K562 (cell line): Measurements from ENCODE around the gene FANCC. TPM values are rescaled to one million over a fixed set of nuclear protein-coding genes. Genes with fewer than 3 reads are reported as not detected.

Experiments
- ATAC-seq: fragments of 200-7000 bp; cut with Tn5 transposase; 3 replicates; pipeline ENCODE4 v1.9.1; 2020; ENCODE audit warnings: moderate library complexity
- BruUV-seq: library from RNA; stranded (reverse); fragments of 400-500 nt; replicated peaks from 2 replicates; lab custom pipeline; 2021; lab: Mats Ljungman, UMichigan
- CTCF ChIA-PET: fragments of 300-600 bp; formaldehyde crosslinking; extraction: SDS; loops from one replicate; lab custom pipeline; 2021; ENCODE audit warnings: low intra/inter-chr PET ratio; lab: Yijun Ruan, JAX
- POLR2A ChIA-PET: fragments of 300-600, 350-650 bp; sonication (Branson Sonifier 250); formaldehyde crosslinking; extraction: SDS; loops from one replicate; lab custom pipeline; 2021; ENCODE audit warnings: antibody characterized with exemption, inconsistent platforms; lab: Yijun Ruan, JAX
- DNase-seq, 4 experiments: peaks; one replicate each; pipeline versions ENCODE4 v3.0.0 to v3.0.0-alpha.2; 2011 to 2018; ENCODE audit warnings: low spot score in 3 of 4, mixed read lengths in 3 of 4; ENCODE audit errors: extremely low read depth in 1 of 4
- FAIRE-seq: peaks from 2 replicates; lab custom pipeline; 2011; peaks lifted over from hg19 to GRCh38; lab: Jason Lieb, UNC
- H2AFZ ChIP-seq: 2 replicates; pipeline ENCODE4 v1.6.0; 2011; ENCODE audit warnings: low read depth, low read length, control low read depth, inconsistent platforms
- H3K27ac ChIP-seq: fragments of 200-600 bp; 3 replicates; pipeline ENCODE4 v1.8.0; 2011; ENCODE audit warnings: low read depth, mild to moderate bottlenecking, control low read depth, inconsistent platforms, low read length, moderate library complexity, mixed read lengths; ENCODE audit errors: extremely low read depth
- H3K27me3 ChIP-seq, 2 experiments: fragments of 300-600 bp in 1 of 2; 2 replicates in 1 of 2; 3 replicates in 1 of 2; pipeline versions ENCODE4 v1.6.0 to v1.8.0; 2011; ENCODE audit warnings: inconsistent platforms in 2 of 2, low read length in 2 of 2, mild to moderate bottlenecking in 1 of 2, mixed read lengths in 1 of 2, moderate library complexity in 1 of 2; ENCODE audit not compliant: control insufficient read depth in 2 of 2, insufficient read depth in 2 of 2
- H3K36me3 ChIP-seq: fragments of 300-600 bp; 3 replicates; pipeline ENCODE4 v1.8.0; 2011; ENCODE audit warnings: mild to moderate bottlenecking, low read length, inconsistent platforms; ENCODE audit not compliant: control insufficient read depth, insufficient read depth
- H3K4me1 ChIP-seq, 2 experiments: fragments of 200-600 bp in 1 of 2; replicated peaks in 1 of 2; 2 replicates in 1 of 2; 3 replicates in 1 of 2; pipeline versions ENCODE4 v1.5.1 to v1.8.0; 2011; ENCODE audit warnings: inconsistent platforms in 2 of 2, low read length in 2 of 2, mild to moderate bottlenecking in 1 of 2, mixed read lengths in 1 of 2, moderate library complexity in 1 of 2; ENCODE audit not compliant: control insufficient read depth in 2 of 2, insufficient read depth in 2 of 2
- H3K4me2 ChIP-seq: 2 replicates; pipeline ENCODE4 v1.6.1; 2011; ENCODE audit warnings: low read length, control low read depth, inconsistent platforms, mixed read lengths; ENCODE audit not compliant: insufficient read depth
- H3K4me3 ChIP-seq: fragments of 200-600 bp; sonication (generic), shearing (Covaris generic); 2 replicates; pipeline ENCODE4 v1.5.1; 2016; ENCODE audit warnings: control low read depth, inconsistent platforms
- H3K79me2 ChIP-seq: fragments of 200-600 bp; 3 replicates; pipeline ENCODE4 v1.8.0; 2011; ENCODE audit warnings: low read length, inconsistent platforms; ENCODE audit not compliant: control insufficient read depth, insufficient read depth
- H3K9ac ChIP-seq, 2 experiments: 2 replicates each; pipeline versions ENCODE4 v1.6.0 to v1.6.1; 2011; ENCODE audit warnings: low read depth in 2 of 2, low read length in 2 of 2, control low read depth in 1 of 2, inconsistent platforms in 1 of 2, mild to moderate bottlenecking in 1 of 2, mixed read lengths in 1 of 2; ENCODE audit not compliant: insufficient read depth in 1 of 2
- H3K9me1 ChIP-seq: one replicate; pipeline ENCODE4 v1.6.0; 2011; ENCODE audit warnings: inconsistent platforms, mild to moderate bottlenecking, low read length, moderate library complexity; ENCODE audit not compliant: control insufficient read depth, insufficient read depth
- H3K9me3 ChIP-seq: replicated peaks from 2 replicates; pipeline ENCODE4 v1.5.1; 2011; ENCODE audit warnings: low read depth, low read length, inconsistent platforms; ENCODE audit not compliant: control insufficient read depth, insufficient read depth
- H4K20me1 ChIP-seq: replicated peaks from 2 replicates; pipeline ENCODE4 v1.6.1; 2011; ENCODE audit warnings: low read length, inconsistent platforms, mixed read lengths; ENCODE audit not compliant: control insufficient read depth, insufficient read depth
- CBX2 ChIP-seq: fragments of 200-600 bp; sonication (generic); IDR thresholded peaks from one replicate; pipeline ENCODE4 v1.6.1; 2012; ENCODE audit warnings: mild to moderate bottlenecking, low read length, inconsistent platforms; ENCODE audit not compliant: insufficient read depth, poor library complexity, severe bottlenecking
- FOS ChIP-seq: IDR thresholded peaks from 3 replicates; pipeline ENCODE4 v1.6.1; 2011; ENCODE audit not compliant: insufficient read length; ENCODE audit errors: extremely low read depth
- JUND ChIP-seq, 2 experiments: IDR thresholded peaks; 2 replicates in 1 of 2; 3 replicates in 1 of 2; pipeline ENCODE4 v1.6.1; 2011; ENCODE audit warnings: borderline replicate concordance in 2 of 2, low read depth in 2 of 2, low read length in 2 of 2, improper control_type of control experiment in 1 of 2, missing biosample characterization in 1 of 2, missing genetic modification characterization in 1 of 2, missing genetic modification reagents in 1 of 2
- MXI1 ChIP-seq: IDR thresholded peaks from 2 replicates; pipeline ENCODE4 v1.6.1; 2011; ENCODE audit warnings: low read depth, mild to moderate bottlenecking, improper control_type of control experiment, low read length
- POU5F1 ChIP-seq: fragments of 150-350 bp; IDR thresholded peaks from 2 replicates; pipeline ENCODE4 v1.6.1; 2014; ENCODE audit warnings: borderline replicate concordance, low read length, low read depth, mild to moderate bottlenecking; ENCODE audit not compliant: partially characterized antibody
- SETDB1 ChIP-seq: IDR thresholded peaks from one replicate; pipeline ENCODE4 v1.6.1; 2012; ENCODE audit warnings: low read length, control low read depth, inconsistent platforms
- SMC3 ChIP-seq: conservative IDR thresholded peaks from 2 replicates; pipeline ENCODE4 v1.6.1; 2011; ENCODE audit warnings: low read depth, low read length, improper control_type of control experiment; ENCODE audit not compliant: insufficient read depth
- ZNF431 ChIP-seq: sonication (generic); formaldehyde crosslinking; IDR thresholded peaks from 2 replicates; pipeline ENCODE4 v1.8.0; 2022; ENCODE audit warnings: mild to moderate bottlenecking, missing genetic modification reagents
- ZNF785 ChIP-seq: fragments of 250-450 bp; sonication (Bioruptor Pico); IDR thresholded peaks from 2 replicates; pipeline ENCODE4 v1.4.0; 2020; ENCODE audit warnings: mild to moderate bottlenecking
- WGBS: fragments of 100-300 bp; shearing (Covaris generic); methylation state at CpG from one replicate; pipeline ENCODE4 v1.1.6; 2016; ENCODE audit warnings: low coverage, mixed read lengths; ENCODE audit not compliant: insufficient coverage; ENCODE audit errors: missing lambda C conversion rate; 5-methylcytosine and 5-hydroxymethylcytosine counted together
- in situ Hi-C: fragments of 300-500 bp; cut with MboI; formaldehyde crosslinking; loops from 4 replicates; pipeline ENCODE4 v1.15.0; 2018; ENCODE audit warnings: inconsistent platforms, mixed read lengths
- intact Hi-C: fragments of 100-400 bp; cut with micrococcal nuclease; formaldehyde crosslinking; loops from 2 replicates; pipeline ENCODE4 v1.14.2; 2022
- polyA plus RNA-seq, 8 experiments: library from polyadenylated mRNA; depleted of rRNA in 4 of 8; stranded (reverse) in 5 of 8; unstranded in 3 of 8; fragments of >200 nt; fragmentation: Nextera tagmentation in 2 of 8; fragmentation: Illumina TruSeq in 1 of 8; extraction: Ambion mirVana in 2 of 8; extraction: Trizol in 1 of 8; gene quantifications; 2 replicates each; pipeline versions ENCODE4 v1.2.1 to v1.2.3, GENCODE V29; 2011 to 2014; ENCODE audit warnings: inconsistent platforms in 1 of 8, missing spikeins in 1 of 8
- total RNA-seq, 7 experiments: library from RNA; depleted of rRNA in 6 of 7; stranded (reverse); fragments of >200 nt in 6 of 7; fragmentation: Illumina TruSeq in 2 of 7; extraction: Trizol in 2 of 7; gene quantifications; 2 replicates each; pipeline versions ENCODE4 v1.2.1 to v1.2.3, GENCODE V29; 2011 to 2021; ENCODE audit warnings: low replicate concordance in 1 of 7
- TF ChIP-seq, protein P1 (sequence below), 2 experiments: fragments of 450-650 bp; IDR thresholded peaks; 2 replicates each; pipeline ENCODE4 v1.6.1; 2018; ENCODE audit warnings: mild to moderate bottlenecking in 2 of 2, low read depth in 1 of 2; ENCODE audit not compliant: partially characterized antibody in 2 of 2

FANCC gene
- total and polyA plus RNA-seq, 9 of the 15 experiments (the other 6 are each of a cell fraction or from before 2014, with no cell fraction given) = 4.6 to 18.4 (median 14.2) TPM

GRCh38 chr9:95142315-95142714 is 175.2 kb downstream of the FANCC start:
- ATAC-seq (no peak), FAIRE-seq (no peak), DNase-seq (no peak)
- TF ChIP-seq FOS = no peak
- no peak for TF ChIP-seq ZNF785 (CRISPR knock-in tag)
- Histone ChIP-seq H3K4me3 (no peak overlapping the region), H3K9ac (no peak overlapping the region), H3K36me3 (no peaks in the 10 kb centered on the region), H3K9me1 (no peaks in the 10 kb centered on the region), H4K20me1 (no peaks in the 10 kb centered on the region), H3K79me2 (no peaks in the 10 kb centered on the region), H3K9me3 (no peaks in the 10 kb centered on the region), H3K4me1 (no peaks in the 10 kb centered on the region), H3K4me2 (no peak overlapping the region), H3K27ac (no peak overlapping the region), H3K27me3 (no peaks in the 10 kb centered on the region), H2AFZ (no peak overlapping the region)
- ChIA-PET POLR2A (interaction anchor here (0.9 to 1.2 kb wide), 2 partner anchors 8 to 11 kb away, joined by 3 read pairs; no protein-coding TSS in a partner anchor), CTCF (no interaction called here)
- intact Hi-C loops (no loop called here), in situ Hi-C loops (no loop called here)
- no TSS peak for BruUV-seq
- WGBS = 90% methylated on average over 4 of the region's 4 CpGs

DNA sequence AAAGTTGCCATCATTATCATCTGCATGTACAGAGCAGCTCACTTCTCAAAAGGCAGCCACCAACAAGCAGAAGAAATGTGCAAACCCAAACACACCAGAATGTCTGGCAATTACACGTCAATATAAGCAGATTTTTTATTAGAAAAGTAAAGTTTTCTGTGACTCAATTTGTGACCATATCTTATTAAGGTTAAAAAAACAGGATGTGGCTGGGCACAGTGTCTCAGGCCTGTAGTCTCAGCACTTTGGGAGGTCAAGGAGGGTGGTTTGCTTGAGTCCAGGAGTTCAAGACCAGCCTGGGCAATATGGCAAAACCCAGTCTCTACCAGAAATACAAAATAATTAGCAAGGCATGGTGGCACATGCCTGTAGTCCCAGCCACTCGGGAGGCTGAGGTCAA is 176.7 kb downstream of the FANCC start:
- ATAC-seq (no peak), FAIRE-seq (no peak), DNase-seq (no peak)
- no peaks in the 10 kb centered on the region for H3K36me3 ChIP-seq
- intact Hi-C loops = no loop called here
- no peaks in the 10 kb centered on the region for H3K79me2 ChIP-seq
- H2AFZ ChIP-seq = no peak overlapping the region
- H4K20me1 ChIP-seq = no peaks in the 10 kb centered on the region
- no peak overlapping the region for H3K4me3 ChIP-seq
- CTCF ChIA-PET = no interaction called here
- no peaks in the 10 kb centered on the region for H3K4me1 ChIP-seq
- no peak overlapping the region for H3K27ac ChIP-seq
- in situ Hi-C loops = no loop called here
- H3K27me3 ChIP-seq = no peaks in the 10 kb centered on the region
- POLR2A ChIA-PET = no interaction called here
- BruUV-seq = no TSS peak
- WGBS = 56% methylated on average over 2 of the region's 2 CpGs
- no peak overlapping the region for H3K9ac ChIP-seq
- H3K4me2 ChIP-seq = no peak overlapping the region
- no peaks in the 10 kb centered on the region for H3K9me3 ChIP-seq
- no peaks in the 10 kb centered on the region for H3K9me1 ChIP-seq
- TF ChIP-seq, protein P1, sequence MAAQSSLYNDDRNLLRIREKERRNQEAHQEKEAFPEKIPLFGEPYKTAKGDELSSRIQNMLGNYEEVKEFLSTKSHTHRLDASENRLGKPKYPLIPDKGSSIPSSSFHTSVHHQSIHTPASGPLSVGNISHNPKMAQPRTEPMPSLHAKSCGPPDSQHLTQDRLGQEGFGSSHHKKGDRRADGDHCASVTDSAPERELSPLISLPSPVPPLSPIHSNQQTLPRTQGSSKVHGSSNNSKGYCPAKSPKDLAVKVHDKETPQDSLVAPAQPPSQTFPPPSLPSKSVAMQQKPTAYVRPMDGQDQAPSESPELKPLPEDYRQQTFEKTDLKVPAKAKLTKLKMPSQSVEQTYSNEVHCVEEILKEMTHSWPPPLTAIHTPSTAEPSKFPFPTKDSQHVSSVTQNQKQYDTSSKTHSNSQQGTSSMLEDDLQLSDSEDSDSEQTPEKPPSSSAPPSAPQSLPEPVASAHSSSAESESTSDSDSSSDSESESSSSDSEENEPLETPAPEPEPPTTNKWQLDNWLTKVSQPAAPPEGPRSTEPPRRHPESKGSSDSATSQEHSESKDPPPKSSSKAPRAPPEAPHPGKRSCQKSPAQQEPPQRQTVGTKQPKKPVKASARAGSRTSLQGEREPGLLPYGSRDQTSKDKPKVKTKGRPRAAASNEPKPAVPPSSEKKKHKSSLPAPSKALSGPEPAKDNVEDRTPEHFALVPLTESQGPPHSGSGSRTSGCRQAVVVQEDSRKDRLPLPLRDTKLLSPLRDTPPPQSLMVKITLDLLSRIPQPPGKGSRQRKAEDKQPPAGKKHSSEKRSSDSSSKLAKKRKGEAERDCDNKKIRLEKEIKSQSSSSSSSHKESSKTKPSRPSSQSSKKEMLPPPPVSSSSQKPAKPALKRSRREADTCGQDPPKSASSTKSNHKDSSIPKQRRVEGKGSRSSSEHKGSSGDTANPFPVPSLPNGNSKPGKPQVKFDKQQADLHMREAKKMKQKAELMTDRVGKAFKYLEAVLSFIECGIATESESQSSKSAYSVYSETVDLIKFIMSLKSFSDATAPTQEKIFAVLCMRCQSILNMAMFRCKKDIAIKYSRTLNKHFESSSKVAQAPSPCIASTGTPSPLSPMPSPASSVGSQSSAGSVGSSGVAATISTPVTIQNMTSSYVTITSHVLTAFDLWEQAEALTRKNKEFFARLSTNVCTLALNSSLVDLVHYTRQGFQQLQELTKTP (IDR thresholded peaks at IDR 0.05; ENCODE audit: low read depth in 1 of 2, partially characterized antibody in 2 of 2) = no peak
- no peak for TF ChIP-seq POU5F1
- TF ChIP-seq SMC3 = no peak
- no peak for TF ChIP-seq SETDB1
- no peak for TF ChIP-seq MXI1
- TF ChIP-seq JUND (IDR thresholded peaks at IDR 0.05; ENCODE audit: borderline replicate concordance, low read depth, low read length) = no peak
- TF ChIP-seq JUND (tag; IDR thresholded peaks at IDR 0.05; ENCODE audit: borderline replicate concordance, low read depth, low read length) = no peak
- TF ChIP-seq ZNF431 = no peak
- TF ChIP-seq CBX2 = no peak
